Neural cell (in vitro differentiated cells): Measurements from ENCODE around the gene ZDHHC3. TPM values are rescaled to one million over a fixed set of nuclear protein-coding genes. Genes with fewer than 3 reads are reported as not detected.

ENCODE experiments used
- H2AFZ ChIP-seq: fragments of 200-600, 300-800 bp; sonication (generic), shearing (Covaris generic); 2 replicates; pipeline ENCODE4 v1.6.0; 2014; ENCODE audit warnings: low read depth, mild to moderate bottlenecking, antibody characterized with exemption, low read length, moderate library complexity
- H3F3A ChIP-seq: fragments of 200-600 bp; shearing (Covaris generic); 2 replicates; pipeline ENCODE4 v1.6.1; 2016; ENCODE audit warnings: mild to moderate bottlenecking, moderate library complexity, mixed read lengths, antibody characterized with exemption, low read length; ENCODE audit not compliant: insufficient read depth, poor library complexity, severe bottlenecking
- H3K27ac ChIP-seq: fragments of 200-600, 300-800 bp; sonication (generic), shearing (Covaris generic); 2 replicates; pipeline ENCODE4 v1.5.1; 2014; ENCODE audit warnings: mild to moderate bottlenecking, low read length, moderate library complexity
- H3K27me3 ChIP-seq: fragments of 300-800, 200-600 bp; sonication (generic), shearing (Covaris generic); 2 replicates; pipeline ENCODE4 v1.6.0; 2014; ENCODE audit warnings: mild to moderate bottlenecking, low read depth, low read length, moderate library complexity; ENCODE audit not compliant: insufficient read depth
- H3K36me3 ChIP-seq: fragments of 300-800, 200-600 bp; sonication (generic), shearing (Covaris generic); 2 replicates; pipeline ENCODE4 v1.5.1; 2014; ENCODE audit warnings: mild to moderate bottlenecking, antibody characterized with exemption, low read length, moderate library complexity; ENCODE audit not compliant: insufficient read depth
- H3K4me2 ChIP-seq: fragments of 300-800, 200-600 bp; sonication (generic), shearing (Covaris generic); 2 replicates; pipeline ENCODE4 v1.6.0; 2014; ENCODE audit warnings: mild to moderate bottlenecking, low read length
- H3K4me3 ChIP-seq: fragments of 300-800, 200-600 bp; sonication (generic), shearing (Covaris generic); 2 replicates; pipeline ENCODE4 v1.5.1; 2014; ENCODE audit warnings: mild to moderate bottlenecking, low read length, moderate library complexity
- H3K79me2 ChIP-seq: fragments of 200-600 bp; shearing (Covaris generic); replicated peaks from 2 replicates; pipeline ENCODE4 v1.6.0; 2014; ENCODE audit warnings: mild to moderate bottlenecking, low read length, moderate library complexity; ENCODE audit not compliant: insufficient read depth
- H3K9ac ChIP-seq: fragments of 300-800, 200-600 bp; sonication (generic), shearing (Covaris generic); 2 replicates; pipeline ENCODE4 v1.6.1; 2016; ENCODE audit warnings: mild to moderate bottlenecking, low read length, mixed read lengths
- H3K9me2 ChIP-seq: fragments of 200-600 bp; shearing (Covaris generic); 2 replicates; pipeline ENCODE4 v1.6.1; 2016; ENCODE audit warnings: mild to moderate bottlenecking, low read length, mixed read lengths; ENCODE audit not compliant: insufficient read depth
- H3K9me3 ChIP-seq: fragments of 200-600, 300-800 bp; sonication (generic), shearing (Covaris generic); 2 replicates; pipeline ENCODE4 v1.6.1; 2016; ENCODE audit warnings: mild to moderate bottlenecking, mixed run types, low read length, moderate library complexity, mixed read lengths
- H4K20me1 ChIP-seq: fragments of 200-600 bp; shearing (Covaris generic); 2 replicates; pipeline ENCODE4 v1.6.1; 2016; ENCODE audit warnings: mild to moderate bottlenecking, mixed run types; ENCODE audit not compliant: insufficient read depth
- CTCF ChIP-seq: fragments of 450-650 bp; IDR thresholded peaks from 2 replicates; pipeline ENCODE4 v1.5.1; 2014; ENCODE audit warnings: antibody characterized with exemption, mild to moderate bottlenecking, moderate library complexity; ENCODE audit not compliant: poor library complexity, severe bottlenecking
- EP300 ChIP-seq: fragments of 450-650 bp; conservative IDR thresholded peaks from 2 replicates; pipeline ENCODE4 v1.6.1; 2014; ENCODE audit warnings: antibody characterized with exemption, mild to moderate bottlenecking, moderate library complexity; ENCODE audit not compliant: poor library complexity, severe bottlenecking
- EZH2 ChIP-seq: fragments of 200-600, 300-800 bp; shearing (Covaris generic), sonication (generic); IDR thresholded peaks from 2 replicates; pipeline ENCODE4 v1.6.1; 2014; ENCODE audit warnings: antibody characterized with exemption, low read length, borderline replicate concordance, mild to moderate bottlenecking; ENCODE audit not compliant: insufficient read depth, poor library complexity, severe bottlenecking
- MXI1 ChIP-seq: fragments of 450-650 bp; conservative IDR thresholded peaks from 2 replicates; pipeline ENCODE4 v1.6.1; 2014; ENCODE audit warnings: antibody characterized with exemption, mild to moderate bottlenecking; ENCODE audit not compliant: poor library complexity, severe bottlenecking
- POLR2AphosphoS5 ChIP-seq: IDR thresholded peaks from 2 replicates; pipeline ENCODE4 v1.6.1; 2012
- RAD21 ChIP-seq: fragments of 450-650 bp; conservative IDR thresholded peaks from 2 replicates; pipeline ENCODE4 v1.6.1; 2014; ENCODE audit warnings: antibody characterized with exemption, mild to moderate bottlenecking, moderate library complexity
- REST ChIP-seq: IDR thresholded peaks from 2 replicates; pipeline ENCODE4 v1.6.1; 2012; ENCODE audit warnings: borderline replicate concordance
- SMC3 ChIP-seq: fragments of 450-650 bp; conservative IDR thresholded peaks from 2 replicates; pipeline ENCODE4 v1.6.1; 2014; ENCODE audit warnings: antibody characterized with exemption, mild to moderate bottlenecking, moderate library complexity; ENCODE audit not compliant: poor library complexity
- TAF1 ChIP-seq: IDR thresholded peaks from 2 replicates; pipeline ENCODE4 v1.6.1; 2012; ENCODE audit warnings: low read depth
- polyA plus RNA-seq: library from polyadenylated mRNA; depleted of rRNA; stranded (reverse); fragments of >200 nt; gene quantifications from 2 replicates; pipeline ENCODE4 v1.2.3, GENCODE V29; 2014

The ZDHHC3 gene
- polyA plus RNA-seq, 1 donor from 2014 or later: 35.8 TPM

GRCh38 chr3:44982817-44983216, 6.8 kb upstream of the ZDHHC3 start:
- Histone ChIP-seq H3K79me2 (peaks cover 29% of the 10 kb centered on the region), H4K20me1 (no peaks in the 10 kb centered on the region)

GRCh38 chr3:44981751-44982150, 5.8 kb upstream of the ZDHHC3 start:
- no peak overlapping the region for H3K4me3 ChIP-seq
- H3K9ac ChIP-seq: no peak overlapping the region
- no peak overlapping the region for H2AFZ ChIP-seq
- no peak for TF ChIP-seq EP300
- no peak for TF ChIP-seq EZH2
- no peak for TF ChIP-seq RAD21
- TF ChIP-seq SMC3: no peak
- TF ChIP-seq POLR2AphosphoS5: no peak
- no peak for TF ChIP-seq CTCF
- no peak for TF ChIP-seq MXI1
- TF ChIP-seq TAF1: no peak
- TF ChIP-seq REST: no peak
- no peak overlapping the region for H3K27ac ChIP-seq
- no peaks in the 10 kb centered on the region for H3F3A ChIP-seq
- no peaks in the 10 kb centered on the region for H3K9me3 ChIP-seq
- no peaks in the 10 kb centered on the region for H4K20me1 ChIP-seq
- H3K9me2 ChIP-seq: no peaks in the 10 kb centered on the region
- H3K79me2 ChIP-seq: peaks cover 34% of the 10 kb centered on the region
- no peaks in the 10 kb centered on the region for H3K36me3 ChIP-seq
- H3K27me3 ChIP-seq: no peaks in the 10 kb centered on the region
- no peak overlapping the region for H3K4me2 ChIP-seq

More at GRCh38 chr3:44982817-44983216, 6.8 kb upstream of the ZDHHC3 start:
- Histone ChIP-seq H3K27ac (no peak overlapping the region), H3K9me2 (no peaks in the 10 kb centered on the region), H3K36me3 (no peaks in the 10 kb centered on the region), H3K9me3 (no peaks in the 10 kb centered on the region), H3F3A (no peaks in the 10 kb centered on the region), H3K4me2 (no peak overlapping the region), H3K4me3 (no peak overlapping the region), H3K27me3 (no peaks in the 10 kb centered on the region), H2AFZ (no peak overlapping the region), H3K9ac (no peak overlapping the region)
- TF ChIP-seq MXI1: no peak
- TF ChIP-seq POLR2AphosphoS5: no peak

GRCh38 chr3:44981220-44981619, 5.2 kb upstream of the ZDHHC3 start:
- Histone ChIP-seq H4K20me1 (no peaks in the 10 kb centered on the region), H3F3A (no peaks in the 10 kb centered on the region), H3K9ac (no peak overlapping the region), H3K79me2 (peaks cover 40% of the 10 kb centered on the region), H3K4me2 (no peak overlapping the region), H3K36me3 (no peaks in the 10 kb centered on the region), H3K27me3 (no peaks in the 10 kb centered on the region), H2AFZ (no peak overlapping the region), H3K4me3 (no peak overlapping the region), H3K9me3 (no peaks in the 10 kb centered on the region), H3K9me2 (no peaks in the 10 kb centered on the region), H3K27ac (no peak overlapping the region)
- TF ChIP-seq TAF1 (no peak), POLR2AphosphoS5 (no peak), SMC3 (no peak), EZH2 (no peak), REST (no peak), EP300 (no peak), CTCF (no peak), MXI1 (no peak), RAD21 (no peak)
